MM.1S (cell line): ENCODE data around the gene CHCHD3.

Experiments
- CTCF ChIP-seq: fragments of 300-600 bp; sonication (generic); IDR thresholded peaks from 2 replicates; pipeline ENCODE4 v1.5.1; 2016; ENCODE audit warnings: antibody characterized with exemption, low read length, mixed read lengths
- EZH2phosphoT487 ChIP-seq: fragments of 300-600 bp; sonication (generic); IDR thresholded peaks from 2 replicates; pipeline ENCODE4 v1.6.1; 2018; ENCODE audit warnings: antibody characterized with exemption, low read length

DNA sequence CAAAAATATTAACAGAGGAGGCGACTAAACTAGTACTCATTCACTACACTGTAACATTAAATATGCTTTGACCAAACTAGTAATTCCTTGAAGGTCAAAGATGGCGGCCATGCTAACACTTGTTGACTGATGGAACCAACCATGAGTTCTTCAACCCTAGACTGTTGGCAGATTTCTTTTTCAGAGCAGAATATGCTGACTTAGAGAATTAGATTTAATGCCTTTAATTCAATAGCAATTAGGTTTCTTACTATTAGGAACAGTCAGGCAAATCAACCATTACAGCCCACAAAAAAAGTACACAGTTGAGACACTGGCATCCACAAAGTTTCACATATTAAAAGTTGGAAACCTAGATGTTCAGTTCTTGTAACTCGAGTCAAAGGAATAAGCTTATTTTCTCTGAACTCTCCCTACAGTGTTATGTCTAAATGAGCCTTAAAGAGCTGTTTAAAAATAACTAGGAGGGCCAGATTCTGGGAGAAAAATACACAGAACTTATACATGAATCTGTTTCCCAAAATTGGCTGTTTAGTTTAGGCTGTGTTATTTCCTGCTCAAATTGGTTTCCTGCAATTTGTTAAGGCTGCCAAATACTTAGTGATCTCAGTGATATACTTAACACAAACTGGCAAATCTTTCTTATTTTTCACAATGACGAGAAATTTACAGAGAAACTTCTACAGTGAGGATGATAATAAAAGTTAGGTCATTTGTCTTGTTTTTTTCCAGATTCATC is 17.6 kb downstream of the CHCHD3 start:
- no peak for TF ChIP-seq CTCF
- TF ChIP-seq EZH2phosphoT487 = no peak
